Hematopoietic multipotent progenitor cell treated with erythropoietin and hydrocortisone succinate and interleukin-3 and kit ligand, for 15 days (in vitro differentiated cells): ENCODE data around the gene NDUFAB1.
A peak's percentile ranks its signal among the peaks of the same experiment; 100 is the strongest.
"Not testable (repeated sequence)": the region's sequence is repeated elsewhere in the genome, so short reads cannot be mapped to it uniquely, and the experiment has no call there.

Experiments
- DNase-seq: peaks from one replicate; pipeline ENCODE4 v3.0.0-alpha.2; 2015; ENCODE audit warnings: low spot score

Gene NDUFAB1

DNA sequence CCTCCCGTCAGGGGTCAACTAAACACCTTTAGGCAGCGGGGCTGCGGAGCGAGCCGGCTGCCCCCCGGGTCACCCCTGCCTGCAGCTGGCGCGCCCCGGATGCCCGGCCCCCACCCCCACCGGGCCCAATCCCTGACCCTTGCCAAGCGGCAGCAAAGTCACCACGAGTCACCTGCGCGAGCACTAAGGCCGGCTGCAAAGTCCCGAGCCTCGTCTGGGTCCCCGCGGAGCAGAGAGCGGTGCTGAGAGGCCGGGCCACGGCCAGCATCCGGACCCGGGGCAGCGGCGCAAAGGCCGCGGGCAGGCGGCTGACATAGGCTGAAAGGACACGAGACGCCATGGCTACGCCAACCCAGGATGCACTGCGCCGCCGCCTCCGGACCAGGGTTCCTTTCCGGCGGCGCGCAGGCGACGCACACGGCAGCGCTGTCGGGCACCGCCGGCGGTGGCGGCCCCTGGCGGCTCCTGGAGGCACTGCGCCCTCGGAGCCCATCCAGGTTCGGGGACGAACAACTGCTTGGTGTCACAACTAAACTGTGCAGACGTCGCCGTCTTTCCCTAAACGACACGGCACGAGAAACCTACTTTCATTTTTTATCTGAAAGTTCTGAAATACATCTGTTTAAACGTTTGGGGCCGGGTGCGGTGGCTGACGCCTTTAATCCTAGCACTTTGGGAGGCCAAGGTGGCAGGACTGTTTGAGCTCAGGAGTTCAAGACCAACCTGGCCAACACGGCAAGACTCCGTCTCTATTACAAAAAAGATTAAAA, at the start of gene NDUFAB1:
Gene NDUFAB1, minus strand, starts transcription at position 366 of the 770 bp plus-strand sequence. Its CDS starts 26 bp downstream, at position 340.
- peak; percentile 92 for DNase-seq

GRCh38 chr16:23642246-23642774, 46.2 kb upstream of the NDUFAB1 start:
- DNase-seq: no peak

DNA sequence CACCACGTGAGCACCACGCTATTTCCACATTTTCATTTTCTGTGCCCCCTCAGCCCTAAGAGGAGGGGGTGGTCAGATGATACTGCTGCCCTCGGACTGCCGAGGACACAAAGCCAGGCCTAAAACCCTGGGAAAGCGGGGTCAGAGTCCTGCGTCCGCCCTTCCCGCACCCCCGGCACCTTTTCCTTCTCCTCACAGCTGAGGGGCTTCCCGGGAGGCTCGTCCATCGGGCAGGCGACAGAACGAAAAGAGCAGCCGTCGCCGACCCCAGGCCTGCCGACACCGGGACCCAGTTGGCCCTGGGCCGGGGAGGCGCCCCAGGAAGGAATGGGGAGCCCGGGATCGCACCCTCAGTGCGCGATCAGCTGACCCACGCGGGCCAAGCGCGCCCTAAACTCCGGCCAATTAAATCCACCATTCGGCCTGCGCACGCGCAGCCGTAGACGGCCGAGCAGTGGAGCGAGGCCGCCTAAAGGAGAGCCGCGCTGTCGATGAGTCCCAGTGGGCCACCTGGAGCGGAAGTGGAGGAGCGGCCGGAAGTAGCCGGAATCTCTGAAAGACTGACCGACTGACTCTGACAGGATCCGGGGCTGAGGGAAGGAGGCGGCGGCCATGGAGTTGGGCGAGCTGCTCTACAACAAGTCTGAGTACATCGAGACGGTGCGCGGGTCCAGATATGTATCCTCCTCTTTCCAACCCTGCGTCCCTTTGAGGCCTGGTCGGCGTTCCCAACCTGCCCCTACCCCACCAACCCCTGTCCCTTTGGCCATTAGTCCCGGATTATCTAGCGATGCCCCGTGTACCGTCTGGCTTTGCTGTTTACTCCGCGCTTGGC, 45.0 kb upstream of the NDUFAB1 start, which contains the start of the genes DCTN5 and PALB2:
Gene DCTN5, plus strand, starts transcription at position 536 of the 835 bp plus-strand sequence. Its CDS starts 77 bp downstream, at position 613.
Gene PALB2, minus strand, starts transcription at position 380 of the 835 bp plus-strand sequence. Its CDS starts 153 bp downstream, at position 227.
- DNase-seq: peak; percentile 87

DNA sequence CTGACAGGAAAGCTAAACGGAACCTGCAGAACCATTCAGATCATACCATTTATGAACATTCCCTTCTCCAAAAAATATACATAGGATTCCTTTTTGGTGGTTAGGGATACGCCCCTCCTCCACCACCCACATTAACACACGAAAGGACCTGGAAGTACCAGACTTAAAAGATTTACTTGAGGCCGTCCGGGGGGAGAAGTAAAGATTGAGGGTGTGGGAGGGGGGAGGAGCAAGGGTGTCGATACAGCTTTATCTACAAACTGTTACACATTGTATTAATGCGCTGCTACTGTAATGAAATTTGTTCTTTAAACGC, 44.5 kb upstream of the NDUFAB1 start:
- DNase-seq: no peak

DNA sequence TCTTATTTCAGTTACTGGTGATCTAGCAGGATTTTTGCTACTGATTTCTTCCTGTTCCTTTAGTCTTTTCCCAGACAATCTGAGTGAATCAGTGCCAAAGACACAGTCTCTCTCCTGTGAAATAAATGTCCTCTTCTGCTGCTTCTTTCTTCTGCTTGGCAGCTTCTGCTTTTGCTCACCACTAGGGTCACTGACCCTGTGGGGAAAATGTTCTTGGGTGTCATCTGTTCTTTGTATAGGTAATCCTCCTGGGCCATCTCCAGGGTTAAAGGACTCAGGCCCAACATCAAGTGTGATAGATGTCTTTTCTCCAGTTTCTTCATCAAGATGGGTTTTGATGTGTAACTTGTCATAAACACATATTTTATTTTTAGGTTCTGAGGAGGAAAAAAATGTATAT, 39.8 kb upstream of the NDUFAB1 start:
- DNase-seq: no peak

DNA sequence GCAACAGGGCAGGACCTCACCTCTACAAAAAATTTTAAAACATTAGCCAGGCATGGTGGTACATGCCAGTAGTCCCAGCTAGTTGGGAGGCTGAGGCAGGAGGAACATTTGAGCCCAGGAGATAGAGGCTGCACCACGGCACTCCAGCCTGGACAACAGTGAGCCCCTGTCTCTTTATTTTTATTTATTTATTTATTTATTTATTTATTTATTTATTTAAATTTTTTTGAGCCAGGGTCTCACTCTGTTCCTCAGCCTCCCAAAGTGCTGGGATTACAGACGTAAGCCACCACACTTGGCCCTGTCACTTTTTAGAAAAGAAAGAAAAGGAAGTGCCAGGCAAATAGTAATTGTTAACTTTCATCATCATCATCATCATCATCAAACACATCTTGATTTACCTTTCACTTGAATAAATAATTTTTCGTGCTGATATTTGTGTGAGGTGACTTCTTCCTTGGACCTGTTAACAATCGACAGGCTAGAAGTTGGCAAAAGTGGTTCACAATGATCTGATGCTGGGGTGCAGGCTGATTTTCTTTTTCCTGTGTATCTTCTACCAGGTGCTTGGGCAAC, 38.4 kb upstream of the NDUFAB1 start:
- no peak for DNase-seq

DNA sequence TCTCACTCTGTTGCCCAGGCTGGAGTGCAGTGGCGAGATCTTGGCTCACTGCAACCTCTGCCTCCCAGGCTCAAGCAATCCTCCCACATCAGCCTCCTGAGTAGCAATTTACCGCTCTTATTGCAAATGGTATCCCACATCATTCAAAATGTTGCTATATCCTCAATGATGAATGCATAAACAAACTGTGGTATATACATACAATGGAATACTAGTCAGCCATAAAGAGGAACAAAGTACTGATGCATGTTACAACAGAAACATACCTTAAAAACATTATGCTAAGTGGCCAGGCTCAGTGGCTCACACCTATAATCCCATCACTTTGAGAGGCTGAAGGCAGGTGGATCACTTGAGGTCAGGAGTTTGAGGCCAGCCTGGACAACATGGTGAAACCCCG, 35.8 kb upstream of the NDUFAB1 start:
- not testable (repeated sequence) for DNase-seq

- no peak for DNase-seq
Observed at GRCh38 chr16:23629516-23629915, 33.4 kb upstream of the NDUFAB1 start.

DNA sequence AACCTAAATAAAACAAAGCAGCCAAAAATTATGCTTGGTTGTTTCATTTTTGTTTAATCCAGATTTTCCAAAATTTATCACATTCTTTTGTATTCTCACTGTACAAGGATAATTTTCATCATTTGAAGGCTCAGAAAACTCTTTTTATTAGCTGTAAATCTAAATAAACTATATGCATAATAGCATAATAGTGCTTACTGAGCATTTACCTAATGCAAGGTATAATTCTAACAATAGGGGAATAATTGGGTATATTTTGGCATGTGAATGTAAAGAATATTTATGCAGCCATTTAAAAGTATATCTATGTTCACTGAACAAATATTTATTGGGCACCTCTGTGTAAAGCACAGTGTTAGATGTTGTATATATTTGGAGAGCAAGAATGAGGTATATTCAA, 28.0 kb upstream of the NDUFAB1 start:
- no peak for DNase-seq

GRCh38 chr16:23615805-23616204, 19.7 kb upstream of the NDUFAB1 start:
- no peak for DNase-seq

DNA sequence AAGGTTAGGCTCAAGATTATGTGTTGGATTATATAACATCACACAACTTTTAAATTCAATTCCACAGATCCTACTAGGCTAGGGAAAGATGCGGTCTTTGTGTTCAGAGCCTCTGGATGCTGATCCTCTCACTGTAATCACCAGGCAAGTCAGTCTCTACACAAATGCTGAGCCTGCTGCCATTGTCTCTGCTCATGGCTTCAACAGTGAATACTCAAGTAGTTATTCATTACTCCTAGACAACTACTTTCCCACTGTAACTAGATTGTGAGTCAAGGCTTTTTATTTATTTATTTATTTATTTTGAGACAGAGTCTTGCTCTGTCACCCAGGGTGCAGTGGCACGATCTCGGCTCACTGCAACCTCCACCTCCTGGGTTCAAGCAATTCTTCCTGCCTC, 15.8 kb upstream of the NDUFAB1 start:
- DNase-seq: no peak

GRCh38 chr16:23610905-23611304, 14.8 kb upstream of the NDUFAB1 start:
- not testable (repeated sequence) for DNase-seq

DNA sequence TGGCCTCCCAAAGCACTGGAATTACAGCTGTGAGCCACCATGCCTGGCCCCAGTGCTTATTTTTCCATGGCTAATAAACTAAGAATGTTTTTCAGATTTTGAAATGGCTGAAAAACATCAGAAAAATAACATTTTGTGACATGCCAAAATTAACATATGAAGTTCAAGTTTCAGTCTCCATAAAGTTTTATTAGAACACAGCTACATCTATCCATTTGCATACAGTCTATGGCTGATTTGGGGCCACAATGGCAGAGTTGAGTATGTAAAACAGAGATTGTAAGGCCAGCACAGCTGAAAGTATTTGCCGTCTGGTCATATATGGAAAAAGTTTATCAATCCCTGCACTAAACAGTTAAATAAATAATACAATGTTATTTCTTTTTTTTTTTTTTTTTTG, 13.8 kb upstream of the NDUFAB1 start:
- no peak for DNase-seq

GRCh38 chr16:23608194-23608593, 12.1 kb upstream of the NDUFAB1 start:
- DNase-seq: no peak

DNA sequence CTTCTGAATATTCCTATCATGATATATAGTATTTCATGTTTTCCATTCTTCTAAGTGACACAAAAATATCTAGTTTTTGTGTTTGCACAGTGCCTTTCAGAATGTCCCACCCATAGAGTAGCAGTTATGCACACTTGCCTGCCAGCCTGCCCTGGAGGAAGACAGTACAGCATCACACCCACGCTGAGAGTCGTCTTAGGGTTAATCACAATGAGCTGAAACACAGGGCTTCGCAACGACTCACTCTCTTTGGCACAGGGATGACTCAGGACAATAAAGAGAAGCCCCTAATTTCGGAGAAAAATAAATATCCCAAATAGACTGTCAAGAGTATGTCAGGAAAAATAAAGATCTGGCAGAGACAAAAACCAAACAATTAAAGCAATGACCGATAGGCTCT, 11.6 kb upstream of the NDUFAB1 start:
- DNase-seq: no peak

- DNase-seq: peak; percentile 66
Observed at GRCh38 chr16:23597003-23597756, 1.1 kb upstream of the NDUFAB1 start.

GRCh38 chr16:23595246-23595950, 718 bp downstream of the NDUFAB1 start:
- no peak for DNase-seq

DNA sequence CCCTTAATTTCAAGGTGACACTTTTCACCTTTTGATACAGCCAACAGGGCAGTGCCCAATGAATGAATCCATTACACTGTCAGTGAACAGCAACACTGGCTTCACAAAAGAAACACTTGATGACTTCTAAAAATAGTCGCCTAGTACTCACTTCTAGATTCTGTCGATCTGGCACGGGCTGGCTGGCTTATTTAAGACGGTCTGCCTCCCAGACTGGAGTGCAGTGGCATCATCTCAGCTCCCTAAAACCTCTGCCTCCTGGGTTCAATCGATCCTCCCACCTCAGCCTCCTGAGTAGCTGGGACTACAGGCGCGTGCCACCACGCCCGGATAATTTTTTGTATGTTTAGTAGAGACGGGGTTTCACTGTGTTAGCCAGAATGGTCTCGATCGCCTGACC, 1.9 kb downstream of the NDUFAB1 start:
- no peak for DNase-seq

GRCh38 chr16:23590181-23590580, 5.9 kb downstream of the NDUFAB1 start:
- DNase-seq: no peak

GRCh38 chr16:23587726-23588125, 8.4 kb downstream of the NDUFAB1 start:
- DNase-seq: no peak
